HepG2 (cell line): Measurements from ENCODE around the gene HSPA14. TPM values are rescaled to one million over a fixed set of nuclear protein-coding genes. Genes with fewer than 3 reads are reported as not detected.

Experiments
- AGO1 ChIP-seq: fragments of 200-400 bp; formaldehyde crosslinking; IDR thresholded peaks from 2 replicates; pipeline ENCODE4 v1.6.1; 2017; ENCODE audit warnings: mild to moderate bottlenecking, low read depth, low read length, moderate library complexity; ENCODE audit not compliant: poor library complexity, severe bottlenecking
- ATF1 ChIP-seq: IDR thresholded peaks from 2 replicates; pipeline ENCODE4 v1.6.1; 2016; ENCODE audit warnings: mild to moderate bottlenecking, control low read depth
- GATA4 ChIP-seq: sonication (generic); IDR thresholded peaks from 2 replicates; pipeline ENCODE4 v1.6.1; 2016; ENCODE audit warnings: antibody characterized with exemption, low read depth, borderline replicate concordance
- HNF4G ChIP-seq, 2 experiments: sonication (generic) in 1 of 2; formaldehyde crosslinking in 1 of 2; IDR thresholded peaks; 2 replicates each; pipeline versions ENCODE4 v1.4.0 to v1.6.1; 2011 to 2020; ENCODE audit warnings: borderline replicate concordance in 2 of 2, low read depth in 2 of 2, mild to moderate bottlenecking in 2 of 2, low read length in 1 of 2, missing genetic modification reagents in 1 of 2, moderate library complexity in 1 of 2
- KDM2A ChIP-seq: sonication (generic); formaldehyde crosslinking; IDR thresholded peaks from 2 replicates; pipeline ENCODE4 v1.4.0; 2020; ENCODE audit warnings: low read depth, missing genetic modification reagents, borderline replicate concordance
- MED1 ChIP-seq: sonication (generic); formaldehyde crosslinking; IDR thresholded peaks from 2 replicates; pipeline ENCODE4 v1.4.0; 2020; ENCODE audit warnings: missing genetic modification reagents
- MEF2D ChIP-seq: sonication (generic); formaldehyde crosslinking; IDR thresholded peaks from 2 replicates; pipeline ENCODE4 v1.5.1; 2020; ENCODE audit warnings: mild to moderate bottlenecking, missing genetic modification reagents
- MXD1 ChIP-seq: sonication (generic); formaldehyde crosslinking; IDR thresholded peaks from 2 replicates; pipeline ENCODE4 v1.4.0; 2020; ENCODE audit warnings: mild to moderate bottlenecking, missing genetic modification reagents
- NCOA2 ChIP-seq: sonication (generic); formaldehyde crosslinking; IDR thresholded peaks from 2 replicates; pipeline ENCODE4 v1.8.0; 2022; ENCODE audit warnings: inconsistent platforms
- PBX2 ChIP-seq: IDR thresholded peaks from 2 replicates; pipeline ENCODE4 v1.6.1; 2016; ENCODE audit warnings: control low read depth
- THAP7 ChIP-seq: sonication (generic); formaldehyde crosslinking; IDR thresholded peaks from 2 replicates; pipeline ENCODE4 v1.8.1; 2023; ENCODE audit warnings: mild to moderate bottlenecking, missing genetic modification reagents
- ZBTB38 ChIP-seq: sonication (generic); formaldehyde crosslinking; IDR thresholded peaks from 2 replicates; pipeline ENCODE4 v1.5.1; 2020; ENCODE audit warnings: mild to moderate bottlenecking, missing genetic modification reagents
- ZGPAT ChIP-seq: IDR thresholded peaks from 2 replicates; pipeline ENCODE4 v1.6.1; 2016; ENCODE audit warnings: mild to moderate bottlenecking
- ZNF224 ChIP-seq: sonication (generic); formaldehyde crosslinking; IDR thresholded peaks from 2 replicates; pipeline ENCODE4 v1.5.0; 2020; ENCODE audit warnings: mild to moderate bottlenecking, missing genetic modification reagents
- ZNF484 ChIP-seq: sonication (generic); formaldehyde crosslinking; IDR thresholded peaks from 2 replicates; pipeline ENCODE4 v1.5.1; 2020; ENCODE audit warnings: mild to moderate bottlenecking, low read depth, missing genetic modification reagents, borderline replicate concordance
- ZNF597 ChIP-seq: sonication (generic); formaldehyde crosslinking; IDR thresholded peaks from 2 replicates; pipeline ENCODE4 v1.5.0; 2020; ENCODE audit warnings: missing genetic modification reagents
- ZNF609 ChIP-seq: sonication (generic); formaldehyde crosslinking; IDR thresholded peaks from 2 replicates; pipeline ENCODE4 v1.4.0; 2020; ENCODE audit warnings: mild to moderate bottlenecking, missing genetic modification reagents, borderline replicate concordance
- polyA plus RNA-seq, 8 experiments: library from polyadenylated mRNA; depleted of rRNA in 3 of 8; stranded (reverse) in 7 of 8; unstranded in 1 of 8; fragments of >200 nt; fragmentation: Illumina TruSeq in 4 of 8; extraction: Trizol in 4 of 8; gene quantifications; 2 replicates each; pipeline versions ENCODE4 v1.2.1 to v1.2.3, GENCODE V29; 2011 to 2016; ENCODE audit warnings: low read depth in 4 of 8, missing spikeins in 1 of 8, mixed read lengths in 1 of 8; ENCODE audit not compliant: insufficient read depth in 1 of 8
- total RNA-seq, 5 experiments: library from RNA; depleted of rRNA; stranded (reverse); fragments of >200 nt; fragmentation: Illumina TruSeq; extraction: Trizol; gene quantifications; 2 replicates each; pipeline ENCODE4 v1.2.3, GENCODE V29; 2016; ENCODE audit warnings: low read depth in 1 of 5

HSPA14 gene
- total and polyA plus RNA-seq, 2 of the 13 experiments (the other 11 are each of a cell fraction or from before 2014, with no cell fraction given): 10.7 to 29.8 TPM

- TF ChIP-seq PBX2 (CRISPR knock-in tag): peak; percentile 44; the same call in 1 of the 2 replicates
- TF ChIP-seq ZBTB38 (CRISPR knock-in tag): no peak
- peak; percentile 60; the same call in 1 of the 2 replicates for TF ChIP-seq KDM2A (CRISPR knock-in tag)
- peak; percentile 10 for TF ChIP-seq AGO1
- TF ChIP-seq ZNF597 (CRISPR knock-in tag): no peak
- no peak for TF ChIP-seq ZNF484 (CRISPR knock-in tag)
- no peak; the same call in 1 of the 2 replicates for TF ChIP-seq GATA4
- TF ChIP-seq MXD1 (CRISPR knock-in tag): peak; percentile 70
- peak; percentile 25; the same call in 1 of the 2 replicates for TF ChIP-seq THAP7 (CRISPR knock-in tag)
- no peak; the same call in 1 of the 2 replicates for TF ChIP-seq ZNF609
- peak; percentile 44; the same call in 1 of the 2 replicates for TF ChIP-seq ZGPAT (CRISPR knock-in tag)
- peak; percentile 60; the same call in 1 of the 2 replicates for TF ChIP-seq ZNF224 (CRISPR knock-in tag)
- peak; percentile 27; the same call in 1 of the 2 replicates for TF ChIP-seq NCOA2 (CRISPR knock-in tag)
- TF ChIP-seq MED1 (CRISPR knock-in tag): 0 out of 2 replicates have a peak, but pooled peaks have one; percentile 33
- TF ChIP-seq ATF1 (CRISPR knock-in tag): peak; percentile 95
- TF ChIP-seq MEF2D (CRISPR knock-in tag): peak; percentile 78; the same call in 1 of the 2 replicates
- TF ChIP-seq HNF4G (IDR thresholded peaks at IDR 0.05; ENCODE audit: borderline replicate concordance, low read depth, low read length): no peak
- 0 out of 2 replicates have a peak, but pooled peaks have one; percentile 27 for TF ChIP-seq HNF4G (CRISPR knock-in tag; IDR thresholded peaks at IDR 0.05; ENCODE audit: borderline replicate concordance, low read depth)
Measured at GRCh38 chr10:14837757-14838581, at the start of gene HSPA14, which contains the start of the genes CDNF and MSANTD7 (continued).
